Dermis microvascular lymphatic vessel endothelial cell (primary cell): ENCODE data around the gene NCR3LG1. TPM values are rescaled to one million over a fixed set of nuclear protein-coding genes. Genes with fewer than 3 reads are reported as not detected.
"Not testable (repeated sequence)": the region's sequence is repeated elsewhere in the genome, so short reads cannot be mapped to it uniquely, and the experiment has no call there.

ENCODE experiments used
- DNase-seq, 2 donors: peaks; one replicate each; pipeline versions ENCODE4 v3.0.0 to v3.0.0-alpha.2; 2010; ENCODE audit warnings: low read depth in 2 of 2
- total RNA-seq: library from RNA; depleted of rRNA; stranded (reverse); fragments of >200 nt; gene quantifications from 2 replicates; pipeline ENCODE4 v1.2.1, GENCODE V29; 2014

The NCR3LG1 gene
- total RNA-seq, 1 donor from 2014 or later = 0.51 TPM

- peak; percentile 16 to 37 for DNase-seq
These were observed 59.2 kb downstream of the NCR3LG1 start for GRCh38 chr11:17410606-17411379.

GRCh38 chr11:17411418-17411817, 59.8 kb downstream of the NCR3LG1 start:
- DNase-seq = no peak

GRCh38 chr11:17412488-17413180, 61.0 kb downstream of the NCR3LG1 start:
- DNase-seq = no peak

- no peak for DNase-seq
These were observed 62.1 kb downstream of the NCR3LG1 start for GRCh38 chr11:17413414-17414316.

GRCh38 chr11:17414317-17414737, 62.7 kb downstream of the NCR3LG1 start:
- DNase-seq = no peak

- no peak for DNase-seq
These were observed 63.4 kb downstream of the NCR3LG1 start for GRCh38 chr11:17414992-17415391.

- DNase-seq = no peak
These were observed 64.0 kb downstream of the NCR3LG1 start for GRCh38 chr11:17415523-17416104.

- no peak for DNase-seq
These were observed 64.9 kb downstream of the NCR3LG1 start for GRCh38 chr11:17416492-17416891.

- no peak for DNase-seq
These were observed 67.0 kb downstream of the NCR3LG1 start for GRCh38 chr11:17418444-17419081.

- DNase-seq = no peak
These were observed 70.2 kb downstream of the NCR3LG1 start for GRCh38 chr11:17421781-17422180.

- no peak for DNase-seq
These were observed 72.1 kb downstream of the NCR3LG1 start for GRCh38 chr11:17423533-17424310.

GRCh38 chr11:17426233-17426632, 74.6 kb downstream of the NCR3LG1 start:
- not testable (repeated sequence) for DNase-seq

Other genes starting within 250 kb of the NCR3LG1 start
- gene PIK3C2A, start 143.8 kb upstream of the NCR3LG1 start, total RNA-seq = 36.7 and 36.8 TPM in 2 replicates
- 29.8 and 38.8 TPM in 2 replicates for gene NUCB2, start 75.1 kb upstream of the NCR3LG1 start, total RNA-seq
- gene KCNJ11, start 36.9 kb downstream of the NCR3LG1 start, total RNA-seq = 0.64 and 2.1 TPM in 2 replicates
- not detected in 2 replicates for gene ABCC8, start 125.0 kb downstream of the NCR3LG1 start, total RNA-seq
- gene USH1C, start 192.6 kb downstream of the NCR3LG1 start, total RNA-seq = not detected in 2 replicates
- gene OTOG, start 195.5 kb downstream of the NCR3LG1 start, total RNA-seq = not detected in 2 replicates